H1 (cell line): ENCODE results near the gene AKR1C1. TPM values are rescaled to one million over a fixed set of nuclear protein-coding genes. Genes with fewer than 3 reads are reported as not detected.
"Not testable (repeated sequence)": the region's sequence is repeated elsewhere in the genome, so short reads cannot be mapped to it uniquely, and the experiment has no call there.

ENCODE experiments used
- CTCF ChIA-PET: fragments of 300-600 bp; sonication (Branson Sonifier 250); formaldehyde crosslinking; loops from one replicate; lab custom pipeline; 2021; ENCODE audit not compliant: partially characterized antibody; lab: Charles Lee
- POLR2A ChIA-PET: fragments of 300-600 bp; sonication (Branson Sonifier 250); formaldehyde crosslinking; loops from one replicate; lab custom pipeline; 2021; ENCODE audit warnings: inconsistent platforms; ENCODE audit not compliant: partially characterized antibody; lab: Charles Lee
- DNase-seq, 2 experiments: peaks; one replicate each; pipeline versions ENCODE4 v3.0.0 to v3.0.0-alpha.2; 2010 to 2022; ENCODE audit warnings: low spot score in 2 of 2, low read depth in 1 of 2, mixed read lengths in 1 of 2
- FAIRE-seq: peaks from 2 replicates; lab custom pipeline; 2011; peaks lifted over from hg19 to GRCh38; lab: Jason Lieb, UNC
- H2AFZ ChIP-seq: 2 replicates; pipeline ENCODE4 v1.8.1; 2012; ENCODE audit warnings: low read length, inconsistent platforms
- H2AK5ac ChIP-seq: 2 replicates; pipeline ENCODE4 v1.6.1; 2013; ENCODE audit warnings: low read depth, low read length
- H2BK120ac ChIP-seq: replicated peaks from 2 replicates; pipeline ENCODE3; 2013; ENCODE audit warnings: low read depth, low read length, inconsistent platforms
- H2BK12ac ChIP-seq: 2 replicates; pipeline ENCODE4 v1.6.1; 2013; ENCODE audit warnings: low read depth, low read length
- H2BK15ac ChIP-seq: 2 replicates; pipeline ENCODE4 v1.6.1; 2013; ENCODE audit warnings: low read length
- H2BK20ac ChIP-seq: 2 replicates; pipeline ENCODE4 v1.6.1; 2013; ENCODE audit warnings: low read length
- H2BK5ac ChIP-seq: 2 replicates; pipeline ENCODE4 v1.6.1; 2013; ENCODE audit warnings: low read depth, low read length
- H3K14ac ChIP-seq: 2 replicates; pipeline ENCODE4 v1.6.1; 2013; ENCODE audit warnings: inconsistent platforms; ENCODE audit not compliant: insufficient read length
- H3K18ac ChIP-seq: 2 replicates; pipeline ENCODE4 v1.6.1; 2013; ENCODE audit warnings: low read length; ENCODE audit errors: extremely low read depth
- H3K23ac ChIP-seq: 2 replicates; pipeline ENCODE4 v1.6.1; 2013; ENCODE audit warnings: inconsistent platforms; ENCODE audit not compliant: insufficient read length
- H3K23me2 ChIP-seq: 2 replicates; pipeline ENCODE4 v1.6.1; 2013; ENCODE audit warnings: low read depth, low read length
- H3K27ac ChIP-seq: 2 replicates; pipeline ENCODE4 v1.6.1; 2011; ENCODE audit warnings: low read depth, low read length, inconsistent platforms
- H3K27me3 ChIP-seq, 4 experiments: replicated peaks in 1 of 4; 1 replicate in 1 of 4; 2 replicates in 3 of 4; pipeline versions ENCODE4 v1.6.1 to v1.8.1; 2011 to 2013; ENCODE audit warnings: low read length in 3 of 4, mild to moderate bottlenecking in 3 of 4, inconsistent platforms in 2 of 4, mixed read lengths in 2 of 4, moderate library complexity in 1 of 4; ENCODE audit not compliant: control insufficient read depth in 3 of 4, insufficient read depth in 3 of 4; ENCODE audit errors: extremely low read depth in 1 of 4
- H3K36me3 ChIP-seq, 4 experiments: 2 replicates each; pipeline versions ENCODE4 v1.6.1 to v1.8.1; 2011 to 2013; ENCODE audit warnings: mild to moderate bottlenecking in 4 of 4, low read length in 3 of 4, moderate library complexity in 2 of 4, control low read depth in 1 of 4, inconsistent platforms in 1 of 4; ENCODE audit not compliant: insufficient read depth in 4 of 4, control insufficient read depth in 2 of 4
- H3K4ac ChIP-seq: replicated peaks from 2 replicates; pipeline ENCODE3; 2013; ENCODE audit warnings: low read length, low read depth, mixed read lengths, inconsistent platforms; ENCODE audit not compliant: insufficient read length
- H3K4me1 ChIP-seq, 4 experiments: replicated peaks in 1 of 4; 1 replicate in 1 of 4; 2 replicates in 3 of 4; pipeline versions ENCODE4 v1.6.1 to v1.8.1; 2011 to 2013; ENCODE audit warnings: low read length in 3 of 4, inconsistent platforms in 2 of 4, mixed read lengths in 1 of 4; ENCODE audit not compliant: insufficient read depth in 4 of 4, control insufficient read depth in 3 of 4
- H3K4me2 ChIP-seq, 2 experiments: 2 replicates each; pipeline versions ENCODE4 v1.6.1 to v1.8.1; 2011 to 2013; ENCODE audit warnings: low read depth in 2 of 2, low read length in 2 of 2, control low read depth in 1 of 2, inconsistent platforms in 1 of 2, mild to moderate bottlenecking in 1 of 2; ENCODE audit not compliant: insufficient read depth in 1 of 2
- H3K4me3 ChIP-seq, 4 experiments: fragments of 200-600, 300-600 bp in 1 of 4; sonication (generic), shearing (Covaris generic), sonication (Bioruptor Twin) in 1 of 4; 2 replicates each; pipeline versions ENCODE4 v1.5.1 to v1.8.1; 2011 to 2016; ENCODE audit warnings: low read length in 4 of 4, low read depth in 3 of 4, control low read depth in 2 of 4, inconsistent platforms in 2 of 4, mild to moderate bottlenecking in 2 of 4, mixed read lengths in 1 of 4, moderate library complexity in 1 of 4; ENCODE audit not compliant: insufficient read depth in 2 of 4; ENCODE audit errors: extremely low read depth in 1 of 4
- H3K56ac ChIP-seq: replicated peaks from 2 replicates; pipeline ENCODE3; 2013; ENCODE audit warnings: low read depth, mild to moderate bottlenecking, mixed read lengths, low read length, inconsistent platforms; ENCODE audit not compliant: insufficient read length
- H3K79me1 ChIP-seq: 2 replicates; pipeline ENCODE4 v1.6.1; 2013; ENCODE audit warnings: low read depth, low read length, control low read depth
- H3K79me2 ChIP-seq, 2 experiments: 2 replicates each; pipeline versions ENCODE4 v1.6.1 to v1.8.1; 2012 to 2013; ENCODE audit warnings: low read length in 2 of 2, mild to moderate bottlenecking in 2 of 2, inconsistent platforms in 1 of 2; ENCODE audit not compliant: insufficient read depth in 2 of 2, control insufficient read depth in 1 of 2
- H3K9ac ChIP-seq, 4 experiments: replicated peaks in 1 of 4; 1 replicate in 1 of 4; 2 replicates in 3 of 4; pipeline versions ENCODE4 v1.6.1 to v1.8.1; 2011 to 2013; ENCODE audit warnings: low read depth in 3 of 4, low read length in 3 of 4, control low read depth in 2 of 4, mild to moderate bottlenecking in 2 of 4, moderate library complexity in 2 of 4, inconsistent platforms in 1 of 4; ENCODE audit errors: extremely low read depth in 1 of 4
- H3K9me3 ChIP-seq, 2 experiments: 2 replicates each; pipeline versions ENCODE4 v1.6.1 to v1.8.1; 2012 to 2013; ENCODE audit warnings: mild to moderate bottlenecking in 2 of 2, moderate library complexity in 2 of 2, control low read depth in 1 of 2, inconsistent platforms in 1 of 2, low read depth in 1 of 2, low read length in 1 of 2, mixed read lengths in 1 of 2; ENCODE audit not compliant: insufficient read depth in 2 of 2
- H4K20me1 ChIP-seq, 2 experiments: replicated peaks in 1 of 2; 2 replicates each; pipeline versions ENCODE3 to v1.8.1; 2011 to 2013; ENCODE audit warnings: inconsistent platforms in 2 of 2, low read length in 2 of 2, mild to moderate bottlenecking in 1 of 2; ENCODE audit not compliant: insufficient read depth in 2 of 2, control insufficient read depth in 1 of 2
- H4K5ac ChIP-seq: 2 replicates; pipeline ENCODE4 v1.6.1; 2013; ENCODE audit warnings: low read length, low read depth, mixed read lengths, inconsistent platforms; ENCODE audit not compliant: insufficient read length
- H4K8ac ChIP-seq: 2 replicates; pipeline ENCODE4 v1.8.0; 2013; ENCODE audit warnings: mild to moderate bottlenecking, moderate library complexity, low read length, inconsistent platforms; ENCODE audit not compliant: insufficient read depth; ENCODE audit errors: extremely low read depth
- H4K91ac ChIP-seq: replicated peaks from 2 replicates; pipeline ENCODE3; 2013; ENCODE audit warnings: low read length, mixed read lengths, inconsistent platforms; ENCODE audit not compliant: insufficient read length
- polyA plus RNA-seq, 7 experiments: library from polyadenylated mRNA; depleted of rRNA in 3 of 7; stranded (reverse) in 5 of 7; unstranded in 2 of 7; fragments of >200 nt in 5 of 7; fragments of 200-250 nt in 2 of 7; gene quantifications; 1 replicate in 5 of 7; 2 replicates in 1 of 7; 4 replicates in 1 of 7; pipeline versions ENCODE4 v1.2.1 to v1.2.3, GENCODE V29; 2011 to 2013; ENCODE audit warnings: missing spikeins in 2 of 7, mixed read lengths in 2 of 7
- total RNA-seq: library from RNA; stranded (reverse); fragmentation: NEBNext Ultra II Directional; extraction: Animal tissue kit (Norgen Biotek cat#: 25700); gene quantifications from 2 replicates; pipeline ENCODE4 v1.2.1, GENCODE V29; 2021

AKR1C1 gene
- total and polyA plus RNA-seq, 2 of the 8 experiments (the other 6 are each of a cell fraction or from before 2014, with no cell fraction given), result 1.4 to 2.1 TPM

DNA sequence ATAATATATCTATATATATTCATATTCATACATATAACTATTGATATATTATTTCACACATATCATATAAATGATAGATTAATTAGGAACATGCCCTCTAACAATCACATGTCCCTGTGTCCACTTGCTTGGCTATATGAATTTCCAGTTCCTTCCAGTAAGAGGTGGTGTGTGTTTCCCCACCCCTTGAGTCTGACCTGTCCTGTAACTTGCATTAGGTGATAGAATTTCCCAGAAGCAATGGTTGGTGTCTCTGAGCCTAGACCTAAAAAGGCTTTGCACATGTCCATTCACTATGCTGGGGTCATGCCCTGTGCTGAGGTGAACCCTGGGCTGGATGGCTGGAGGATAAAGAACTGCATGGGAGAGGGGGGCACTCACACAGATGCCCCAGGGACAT, 31.0 kb downstream of the AKR1C1 start:
- H3K27me3 ChIP-seq, H2BK20ac ChIP-seq, H3K56ac ChIP-seq, H2BK15ac ChIP-seq, H3K23me2 ChIP-seq, FAIRE-seq, H3K4ac ChIP-seq, H2BK120ac ChIP-seq, H3K18ac ChIP-seq, H4K91ac ChIP-seq, H3K23ac ChIP-seq, H3K4me3 ChIP-seq, H3K36me3 ChIP-seq, H3K14ac ChIP-seq, DNase-seq, H2BK12ac ChIP-seq, H2BK5ac ChIP-seq, H4K5ac ChIP-seq, H3K4me2 ChIP-seq, CTCF ChIA-PET, H3K9ac ChIP-seq, H4K8ac ChIP-seq, H3K9me3 ChIP-seq, H2AFZ ChIP-seq, H3K4me1 ChIP-seq, H3K79me2 ChIP-seq, H3K79me1 ChIP-seq, H3K27ac ChIP-seq, H2AK5ac ChIP-seq, H4K20me1 ChIP-seq, POLR2A ChIA-PET: not testable (repeated sequence)
